Right lobe of liver (tissue), 4 donors: ENCODE measurements around the gene TRAF3.

Source experiments
- POLR2A ChIP-seq: fragments of 450-650 bp; IDR thresholded peaks from one replicate; pipeline ENCODE4 v1.6.1; 2017; ENCODE audit warnings: antibody characterized with exemption, mild to moderate bottlenecking
- TF ChIP-seq, protein P1 (sequence below), 4 donors: fragments of 200-600 bp in 3 of 4; fragments of 450-650 bp in 1 of 4; IDR thresholded peaks; one replicate each; pipeline versions ENCODE4 v1.5.1 to v1.8.0; 2016 to 2022; ENCODE audit warnings: antibody characterized with exemption in 4 of 4, mild to moderate bottlenecking in 2 of 4
- donor health status: DM: no; HTN: no; CAD: no.
- donor health status: DM: no; HTN: no; CAD: no.
- donor health status: DM: no; HTN: yes; CAD: no.

DNA sequence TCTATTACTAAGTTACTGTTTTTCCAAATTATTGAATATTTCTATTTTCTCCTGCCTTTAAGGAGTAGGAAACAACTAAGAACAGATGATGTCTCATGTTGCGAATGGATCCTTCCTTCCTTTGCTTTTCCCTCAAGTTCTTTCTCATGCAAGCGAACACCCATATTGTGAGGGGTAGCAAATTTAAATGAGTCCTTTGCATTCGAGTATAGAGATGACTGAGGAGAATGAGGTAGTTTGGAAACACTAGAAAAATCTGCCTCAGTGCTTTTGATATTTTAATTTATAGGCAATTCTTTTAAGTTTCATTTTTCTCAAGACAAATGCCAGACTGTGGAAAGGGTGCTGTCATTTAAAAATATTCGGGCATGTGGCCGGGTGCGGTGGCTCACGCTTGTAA, 56.1 kb downstream of the TRAF3 start:
- no peak for TF ChIP-seq POLR2A
- TF ChIP-seq, protein P1, sequence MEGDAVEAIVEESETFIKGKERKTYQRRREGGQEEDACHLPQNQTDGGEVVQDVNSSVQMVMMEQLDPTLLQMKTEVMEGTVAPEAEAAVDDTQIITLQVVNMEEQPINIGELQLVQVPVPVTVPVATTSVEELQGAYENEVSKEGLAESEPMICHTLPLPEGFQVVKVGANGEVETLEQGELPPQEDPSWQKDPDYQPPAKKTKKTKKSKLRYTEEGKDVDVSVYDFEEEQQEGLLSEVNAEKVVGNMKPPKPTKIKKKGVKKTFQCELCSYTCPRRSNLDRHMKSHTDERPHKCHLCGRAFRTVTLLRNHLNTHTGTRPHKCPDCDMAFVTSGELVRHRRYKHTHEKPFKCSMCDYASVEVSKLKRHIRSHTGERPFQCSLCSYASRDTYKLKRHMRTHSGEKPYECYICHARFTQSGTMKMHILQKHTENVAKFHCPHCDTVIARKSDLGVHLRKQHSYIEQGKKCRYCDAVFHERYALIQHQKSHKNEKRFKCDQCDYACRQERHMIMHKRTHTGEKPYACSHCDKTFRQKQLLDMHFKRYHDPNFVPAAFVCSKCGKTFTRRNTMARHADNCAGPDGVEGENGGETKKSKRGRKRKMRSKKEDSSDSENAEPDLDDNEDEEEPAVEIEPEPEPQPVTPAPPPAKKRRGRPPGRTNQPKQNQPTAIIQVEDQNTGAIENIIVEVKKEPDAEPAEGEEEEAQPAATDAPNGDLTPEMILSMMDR (IDR thresholded peaks at IDR 0.05), result no peak
